Motor neuron (in vitro differentiated cells): ENCODE results near the gene NUP160. TPM values are rescaled to one million over a fixed set of nuclear protein-coding genes. Genes with fewer than 3 reads are reported as not detected.
"Not testable (repeated sequence)": the region's sequence is repeated elsewhere in the genome, so short reads cannot be mapped to it uniquely, and the experiment has no call there.

Experiments used
- ATAC-seq, 8 experiments: fragments of 200-7000 bp; cut with Tn5 transposase; replicated peaks in 6 of 8; 2 replicates each; pipeline ENCODE4 v1.8.0; 2021; ENCODE audit warnings: mild to moderate bottlenecking in 8 of 8, moderate library complexity in 8 of 8
- H3K27ac ChIP-seq, 2 donors: fragments of 250-450 bp; sonication (Bioruptor Pico); 2 replicates each; pipeline ENCODE4 v1.9.0; 2021; ENCODE audit warnings: antibody characterized with exemption in 2 of 2, mild to moderate bottlenecking in 2 of 2, moderate library complexity in 1 of 2
- H3K4me1 ChIP-seq, 2 donors: fragments of 250-450 bp; sonication (Bioruptor Pico); replicated peaks in 1 of 2; 2 replicates each; pipeline ENCODE4 v1.6.1; 2021; ENCODE audit warnings: antibody characterized with exemption in 2 of 2, mild to moderate bottlenecking in 2 of 2, moderate library complexity in 1 of 2
- H3K4me3 ChIP-seq, 5 donors: fragments of 250-450 bp; sonication (Bioruptor Pico); 2 replicates each; pipeline ENCODE4 v1.9.0; 2021; ENCODE audit warnings: antibody characterized with exemption in 5 of 5, mild to moderate bottlenecking in 5 of 5, moderate library complexity in 4 of 5
- WGBS, 10 experiments: fragments of 450-650 bp; shearing (Covaris generic); methylation state at CpG; one replicate each; pipeline ENCODE4 v1.0.0; 2022; 5-methylcytosine and 5-hydroxymethylcytosine counted together
- in situ Hi-C, 9 experiments: fragments of 400-800 bp; cut with MboI; loops; one replicate each; pipeline ENCODE4 v1.15.0; 2021; ENCODE audit warnings: low sequenced_read_pairs in 9 of 9, low pct_unique_long_range_greater_than_20kb in 2 of 9; ENCODE audit not compliant: unreplicated experiment in 9 of 9
- total RNA-seq, 8 experiments: library from RNA; unstranded; fragments of 300-600 nt; gene quantifications; 2 replicates each; pipeline versions ENCODE4 v1.2.3 to v1.2.4, GENCODE V29; 2022

Gene NUP160
- total RNA-seq, 8 experiments from 2014 or later: 18.5 to 56.6 (median 33.5) TPM

- 0 to 6% (median 0%) methylated on average over 3 to 23 of the region's 65 CpGs; no CpG with 5 or more reads in 4 of the 10 experiments for WGBS, 10 experiments
- Histone ChIP-seq H3K27ac (peak overlapping the region; percentile 90 to 91), H3K4me3 (peak overlapping the region; percentile 65 to 88 (median 82)), H3K4me1 (peaks cover 6 to 12% of the 10 kb centered on the region in 2 donors)
- peak in 3 of 8 experiments; percentile 2 to 5 (median 4) for ATAC-seq
- in situ Hi-C loops: loop anchor here in 1 of 9 experiments (25.0 kb wide), 1 partner anchor 346 kb away; no protein-coding TSS in a partner anchor
Observed at GRCh38 chr11:47766509-47767227, 81.5 kb downstream of the NUP160 start.

GRCh38 chr11:47765086-47765485 is 83.1 kb downstream of the NUP160 start:
- peaks cover 6 to 12% of the 10 kb centered on the region in 2 donors for H3K4me1 ChIP-seq
- 40 to 100% (median 62%) methylated on average over 1 to 2 of the region's 2 CpGs for WGBS, 10 experiments
- no peak for ATAC-seq
- no peak overlapping the region for H3K27ac ChIP-seq
- peak overlapping the region in 3 of 5 donors; percentile 65 to 88 (median 82) for H3K4me3 ChIP-seq
- in situ Hi-C loops: loop anchor here in 1 of 9 experiments (25.0 kb wide), 1 partner anchor 347 kb away; no protein-coding TSS in a partner anchor

GRCh38 chr11:47759291-47759690 is 88.9 kb downstream of the NUP160 start:
- not testable (repeated sequence) for ATAC-seq
- WGBS, 10 experiments: 84 to 100% (median 93%) methylated on average over 1 to 7 of the region's 11 CpGs; no CpG with 5 or more reads in 1 of the 10 experiments

GRCh38 chr11:47756208-47756607 is 91.9 kb downstream of the NUP160 start:
- Histone ChIP-seq H3K27ac (no peak overlapping the region), H3K4me1 (no peaks in the 10 kb centered on the region), H3K4me3 (no peak overlapping the region)
- in situ Hi-C loops: loop anchor here in 1 of 9 experiments (25.0 kb wide), 1 partner anchor 356 kb away; no protein-coding TSS in a partner anchor
- 90 to 100% (median 98%) methylated on average over 2 to 4 of the region's 4 CpGs; no CpG with 5 or more reads in 1 of the 10 experiments for WGBS, 10 experiments
- ATAC-seq: no peak

More at GRCh38 chr11:47759291-47759690, 88.9 kb downstream of the NUP160 start:
- H3K4me1 ChIP-seq, H3K4me3 ChIP-seq, H3K27ac ChIP-seq: not testable (repeated sequence)
- in situ Hi-C loops: loop anchor here in 1 of 9 experiments (25.0 kb wide), 1 partner anchor 353 kb away; no protein-coding TSS in a partner anchor

GRCh38 chr11:47750725-47751124 is 97.4 kb downstream of the NUP160 start:
- no peak for ATAC-seq
- in situ Hi-C loops: loop anchor here in 1 of 9 experiments (25.0 kb wide), 1 partner anchor 362 kb away; no protein-coding TSS in a partner anchor
- Histone ChIP-seq H3K27ac (no peak overlapping the region), H3K4me1 (no peaks in the 10 kb centered on the region), H3K4me3 (no peak overlapping the region)
- 80 to 100% (median 94%) methylated on average over 1 to 5 of the region's 5 CpGs for WGBS, 10 experiments

GRCh38 chr11:47742494-47742893 is 105.7 kb downstream of the NUP160 start:
- ATAC-seq, H3K4me3 ChIP-seq, H3K27ac ChIP-seq, H3K4me1 ChIP-seq: not testable (repeated sequence)
- WGBS, 10 experiments: 85 to 100% (median 99%) methylated on average over 1 to 7 of the region's 7 CpGs
- in situ Hi-C loops: loop anchor here in 1 of 9 experiments (25.0 kb wide), 1 partner anchor 105 kb away; the partner anchor contains the start of gene MTCH2

GRCh38 chr11:47737817-47738216 is 110.3 kb downstream of the NUP160 start:
- H3K4me1 ChIP-seq, H3K27ac ChIP-seq, H3K4me3 ChIP-seq: not testable (repeated sequence)
- ATAC-seq: peak in 2 of 8 experiments; percentile 48 to 52
- in situ Hi-C loops: loop anchor here in 1 of 9 experiments (25.0 kb wide), 1 partner anchor 101 kb away; the partner anchor contains the start of gene MTCH2
- 67 to 100% (median 90%) methylated on average over 1 to 4 of the region's 7 CpGs; no CpG with 5 or more reads in 3 of the 10 experiments for WGBS, 10 experiments

- no peak overlapping the region for H3K4me3 ChIP-seq
- in situ Hi-C loops: loop anchor here in 1 of 9 experiments (25.0 kb wide), 1 partner anchor 95 kb away; the partner anchor contains the start of gene MTCH2
- peaks cover 0 to 5% of the 10 kb centered on the region in 2 donors for H3K4me1 ChIP-seq
- H3K27ac ChIP-seq: no peak overlapping the region
- WGBS, 10 experiments: 40 to 95% (median 73%) methylated on average over 1 to 8 of the region's 10 CpGs
- ATAC-seq: no peak
Observed at GRCh38 chr11:47732271-47732670, 115.9 kb downstream of the NUP160 start.

- ATAC-seq: peak in 5 of 8 experiments; percentile 60 to 87 (median 69)
- in situ Hi-C loops: loop anchor here in 1 of 9 experiments (25.0 kb wide), 1 partner anchor 94 kb away; the partner anchor contains the start of gene MTCH2
- Histone ChIP-seq H3K4me3 (no peak overlapping the region), H3K4me1 (peaks cover 0 to 5% of the 10 kb centered on the region in 2 donors), H3K27ac (no peak overlapping the region)
- 0 to 80% (median 8%) methylated on average over 1 to 6 of the region's 6 CpGs for WGBS, 10 experiments
Observed at GRCh38 chr11:47731475-47731874, 116.7 kb downstream of the NUP160 start.

Other genes starting within 250 kb of the NUP160 start
- gene MTCH2, start 205.8 kb downstream of the NUP160 start, total RNA-seq: 10 to 100 TPM; 55.8 to 97.7 (median 82.2) TPM
- gene AGBL2, start 133.0 kb downstream of the NUP160 start, total RNA-seq: 1 to 10 TPM in 5 of 8 experiments, under 1 TPM in 3; 0.27 to 2.3 (median 1.5) TPM
- gene FNBP4, start 81.0 kb downstream of the NUP160 start, total RNA-seq: 100 to 1,000 TPM in 2 of 8 experiments, 10 to 100 TPM in 6; 59.2 to 216 (median 76.4) TPM
- gene PTPRJ, start 132.2 kb upstream of the NUP160 start, total RNA-seq: 10 to 100 TPM in 2 of 8 experiments, 1 to 10 TPM in 6; 4.6 to 12.5 (median 7.8) TPM